Uterus (tissue), 2 donors: ENCODE data around the gene MAP7D2.

Experiments used
- CTCF ChIP-seq, 4 experiments: fragments of 200-600 bp in 2 of 4; fragments of 450-650 bp in 2 of 4; sonication (generic) in 2 of 4; IDR thresholded peaks; one replicate each; pipeline ENCODE4 v1.5.1; 2016 to 2019; ENCODE audit warnings: antibody characterized with exemption in 4 of 4, mild to moderate bottlenecking in 2 of 4, moderate library complexity in 1 of 4
- POLR2A ChIP-seq, 2 donors: fragments of 450-650 bp; IDR thresholded peaks; one replicate each; pipeline ENCODE4 v1.6.1; 2016; ENCODE audit warnings: antibody characterized with exemption in 2 of 2, mild to moderate bottlenecking in 1 of 2, moderate library complexity in 1 of 2

- no peak for TF ChIP-seq CTCF (IDR thresholded peaks at IDR 0.05)
- TF ChIP-seq POLR2A (IDR thresholded peaks at IDR 0.05) = no peak
Measured at GRCh38 chrX:20140420-20140819, 23.7 kb upstream of the MAP7D2 start.
